ENCODE measurements around the gene ADAMTS8. TPM values are rescaled to one million over a fixed set of nuclear protein-coding genes. Genes with fewer than 3 reads are reported as not detected.
A peak's percentile ranks its signal among the peaks of the same experiment; 100 is the strongest.

Gene ADAMTS8, protein sequence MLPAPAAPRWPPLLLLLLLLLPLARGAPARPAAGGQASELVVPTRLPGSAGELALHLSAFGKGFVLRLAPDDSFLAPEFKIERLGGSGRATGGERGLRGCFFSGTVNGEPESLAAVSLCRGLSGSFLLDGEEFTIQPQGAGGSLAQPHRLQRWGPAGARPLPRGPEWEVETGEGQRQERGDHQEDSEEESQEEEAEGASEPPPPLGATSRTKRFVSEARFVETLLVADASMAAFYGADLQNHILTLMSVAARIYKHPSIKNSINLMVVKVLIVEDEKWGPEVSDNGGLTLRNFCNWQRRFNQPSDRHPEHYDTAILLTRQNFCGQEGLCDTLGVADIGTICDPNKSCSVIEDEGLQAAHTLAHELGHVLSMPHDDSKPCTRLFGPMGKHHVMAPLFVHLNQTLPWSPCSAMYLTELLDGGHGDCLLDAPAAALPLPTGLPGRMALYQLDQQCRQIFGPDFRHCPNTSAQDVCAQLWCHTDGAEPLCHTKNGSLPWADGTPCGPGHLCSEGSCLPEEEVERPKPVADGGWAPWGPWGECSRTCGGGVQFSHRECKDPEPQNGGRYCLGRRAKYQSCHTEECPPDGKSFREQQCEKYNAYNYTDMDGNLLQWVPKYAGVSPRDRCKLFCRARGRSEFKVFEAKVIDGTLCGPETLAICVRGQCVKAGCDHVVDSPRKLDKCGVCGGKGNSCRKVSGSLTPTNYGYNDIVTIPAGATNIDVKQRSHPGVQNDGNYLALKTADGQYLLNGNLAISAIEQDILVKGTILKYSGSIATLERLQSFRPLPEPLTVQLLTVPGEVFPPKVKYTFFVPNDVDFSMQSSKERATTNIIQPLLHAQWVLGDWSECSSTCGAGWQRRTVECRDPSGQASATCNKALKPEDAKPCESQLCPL
- total RNA-seq (2014; rRNA removed; shearing (Covaris generic)), result not detected in 2 replicates

- DNase-seq (ENCODE audit: low spot score), result no peak
These were observed at the start of gene ADAMTS8 for GRCh38 chr11:130428316-130429119. TSS of gene ADAMTS8 (minus strand) at chr11:130428609. CDS start at chr11:130428286, 323 bp downstream.

- no peak for DNase-seq (ENCODE audit: low spot score)
These were observed 49.3 kb upstream of the ADAMTS8 start for GRCh38 chr11:130477586-130478203.

DNA sequence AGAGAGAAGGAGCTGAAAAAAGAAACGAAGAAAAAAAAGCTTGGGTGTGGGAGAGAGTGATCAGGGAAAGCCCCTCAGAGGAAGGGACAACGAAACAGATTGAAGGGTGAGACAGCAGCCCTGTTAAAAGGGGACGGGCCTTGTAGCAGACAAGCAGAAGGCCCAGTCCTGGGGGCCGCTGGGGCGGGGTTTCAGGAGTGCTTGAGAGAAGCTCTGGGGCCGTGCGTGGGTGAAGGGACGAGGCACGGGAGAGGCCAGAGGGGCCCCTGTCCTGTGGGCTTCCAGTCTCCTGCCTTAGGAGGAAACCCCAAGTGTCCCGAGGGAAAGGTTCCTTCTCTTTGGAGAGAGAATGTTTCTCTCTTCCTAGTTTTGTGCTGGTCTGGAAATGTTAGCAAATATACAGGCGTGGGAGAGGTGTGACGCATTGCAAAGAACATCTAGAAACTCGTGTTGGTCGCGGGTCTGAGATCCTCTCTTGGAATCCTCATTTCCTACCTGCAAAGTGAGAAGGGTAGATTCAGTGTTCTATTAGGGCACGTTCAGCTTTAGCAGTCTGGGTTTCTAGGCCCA, 48.6 kb upstream of the ADAMTS8 start:
- no peak for DNase-seq (ENCODE audit: low spot score)

- DNase-seq (ENCODE audit: low spot score), result no peak
These were observed 48.0 kb upstream of the ADAMTS8 start for GRCh38 chr11:130476200-130476921.

DNA sequence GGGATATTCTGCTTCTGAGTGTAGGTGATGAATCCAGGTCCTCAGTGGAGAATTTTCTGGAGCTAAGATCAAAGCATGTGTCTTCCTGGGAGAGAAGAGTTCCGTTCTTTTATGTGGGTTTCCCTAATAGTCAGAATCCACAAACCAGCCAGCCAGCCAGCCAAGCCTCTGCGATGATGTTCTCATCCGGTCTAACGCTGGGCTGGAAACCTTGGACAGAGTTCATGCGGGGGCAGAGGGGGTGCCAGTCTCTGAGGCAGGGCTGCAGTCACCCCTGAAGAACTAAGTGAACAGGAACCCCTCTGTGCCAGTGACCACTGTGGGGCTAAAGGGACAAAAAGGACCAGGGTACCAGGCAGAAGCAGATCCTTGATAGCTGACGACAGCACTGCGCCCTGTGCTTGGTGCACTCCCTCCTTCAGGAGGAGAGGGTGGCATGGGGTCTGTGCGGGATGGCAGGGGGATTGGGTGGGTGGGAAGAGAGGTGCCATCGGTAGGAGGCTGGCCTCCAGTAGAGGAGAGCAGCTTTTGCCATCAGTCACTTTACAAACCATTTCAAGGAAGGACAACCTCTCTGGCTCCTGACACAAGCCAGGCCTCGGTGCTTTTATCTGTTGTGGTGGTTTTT, 47.1 kb upstream of the ADAMTS8 start:
- no peak for DNase-seq (ENCODE audit: low spot score)

GRCh38 chr11:130474637-130475400, 46.4 kb upstream of the ADAMTS8 start:
- no peak for DNase-seq (ENCODE audit: low spot score)

DNA sequence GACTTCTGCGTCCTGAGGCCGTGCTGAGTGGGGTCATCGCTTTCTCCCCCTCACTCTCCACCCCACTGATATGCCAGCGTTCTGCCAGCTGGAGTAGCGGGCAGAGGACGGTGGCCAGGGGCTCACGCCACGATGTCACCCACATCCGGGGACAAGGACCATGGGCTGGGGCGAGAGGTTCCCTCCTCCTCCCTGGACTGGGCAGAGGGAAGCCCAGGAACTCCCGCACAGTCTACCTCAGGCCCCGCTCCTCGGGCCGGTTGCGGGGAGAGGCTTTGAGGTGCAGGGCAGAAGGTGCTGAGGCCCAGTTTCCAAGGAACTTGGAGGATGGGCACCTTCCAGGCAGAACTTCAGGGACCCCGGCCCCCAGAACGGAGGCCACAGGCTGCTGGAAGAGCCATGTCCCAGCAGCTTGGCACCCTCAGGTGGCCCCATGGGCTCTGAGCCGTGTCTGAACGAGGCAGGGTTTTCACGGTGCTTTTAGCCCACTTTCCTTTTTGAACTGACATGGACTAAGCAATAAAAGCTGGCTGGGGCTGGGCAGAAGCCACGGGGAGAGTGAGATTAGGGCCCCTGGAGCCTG, 45.5 kb upstream of the ADAMTS8 start:
- DNase-seq (ENCODE audit: low spot score), result no peak

DNA sequence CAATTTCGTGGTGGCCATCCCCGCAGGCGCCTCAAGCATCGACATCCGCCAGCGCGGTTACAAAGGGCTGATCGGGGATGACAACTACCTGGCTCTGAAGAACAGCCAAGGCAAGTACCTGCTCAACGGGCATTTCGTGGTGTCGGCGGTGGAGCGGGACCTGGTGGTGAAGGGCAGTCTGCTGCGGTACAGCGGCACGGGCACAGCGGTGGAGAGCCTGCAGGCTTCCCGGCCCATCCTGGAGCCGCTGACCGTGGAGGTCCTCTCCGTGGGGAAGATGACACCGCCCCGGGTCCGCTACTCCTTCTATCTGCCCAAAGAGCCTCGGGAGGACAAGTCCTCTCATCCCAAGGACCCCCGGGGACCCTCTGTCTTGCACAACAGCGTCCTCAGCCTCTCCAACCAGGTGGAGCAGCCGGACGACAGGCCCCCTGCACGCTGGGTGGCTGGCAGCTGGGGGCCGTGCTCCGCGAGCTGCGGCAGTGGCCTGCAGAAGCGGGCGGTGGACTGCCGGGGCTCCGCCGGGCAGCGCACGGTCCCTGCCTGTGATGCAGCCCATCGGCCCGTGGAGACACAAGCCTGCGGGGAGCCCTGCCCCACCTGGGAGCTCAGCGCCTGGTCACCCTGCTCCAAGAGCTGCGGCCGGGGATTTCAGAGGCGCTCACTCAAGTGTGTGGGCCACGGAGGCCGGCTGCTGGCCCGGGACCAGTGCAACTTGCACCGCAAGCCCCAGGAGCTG, 44.8 kb upstream of the ADAMTS8 start:
- no peak for DNase-seq (ENCODE audit: low spot score)

GRCh38 chr11:130472434-130472961, 44.1 kb upstream of the ADAMTS8 start:
- DNase-seq (ENCODE audit: low spot score), result no peak

DNA sequence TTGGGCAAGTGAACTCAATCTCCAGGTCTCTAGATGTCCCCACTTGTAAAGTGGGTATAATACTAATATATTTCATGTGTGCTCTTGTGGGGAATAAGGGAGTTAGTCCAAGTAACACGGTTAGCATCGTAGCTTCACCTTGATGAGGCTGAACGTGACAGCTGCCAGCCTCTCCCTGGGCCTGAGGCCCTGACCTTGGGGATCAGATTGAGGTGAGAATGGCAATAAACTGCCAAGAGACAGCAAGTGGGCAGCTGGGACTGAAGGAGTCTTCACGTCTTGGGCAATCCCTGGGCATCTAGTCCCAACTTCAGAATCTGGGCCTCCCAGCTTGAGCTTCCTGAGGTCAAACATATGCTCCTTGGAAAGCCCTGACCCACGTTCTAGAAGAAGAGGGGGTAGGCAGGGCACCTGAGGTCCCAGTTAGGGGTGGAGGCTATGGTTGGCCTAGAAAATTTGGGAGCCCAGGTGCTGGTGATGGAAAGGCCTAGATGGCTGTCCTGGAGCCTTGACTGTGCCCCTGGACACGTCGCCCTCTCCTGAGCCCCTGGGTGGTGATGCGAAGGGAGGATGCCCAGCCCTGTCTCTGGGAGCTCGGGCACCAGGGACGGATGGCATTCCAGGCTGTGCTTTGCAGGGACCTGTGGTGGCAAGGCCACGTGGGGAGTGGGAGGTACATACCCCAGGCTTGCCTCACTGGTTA, 43.5 kb upstream of the ADAMTS8 start:
- DNase-seq (ENCODE audit: low spot score), result no peak

GRCh38 chr11:130470832-130471706, 42.7 kb upstream of the ADAMTS8 start:
- no peak for DNase-seq (ENCODE audit: low spot score)

GRCh38 chr11:130469181-130469580, 40.8 kb upstream of the ADAMTS8 start:
- no peak for DNase-seq (ENCODE audit: low spot score)

DNA sequence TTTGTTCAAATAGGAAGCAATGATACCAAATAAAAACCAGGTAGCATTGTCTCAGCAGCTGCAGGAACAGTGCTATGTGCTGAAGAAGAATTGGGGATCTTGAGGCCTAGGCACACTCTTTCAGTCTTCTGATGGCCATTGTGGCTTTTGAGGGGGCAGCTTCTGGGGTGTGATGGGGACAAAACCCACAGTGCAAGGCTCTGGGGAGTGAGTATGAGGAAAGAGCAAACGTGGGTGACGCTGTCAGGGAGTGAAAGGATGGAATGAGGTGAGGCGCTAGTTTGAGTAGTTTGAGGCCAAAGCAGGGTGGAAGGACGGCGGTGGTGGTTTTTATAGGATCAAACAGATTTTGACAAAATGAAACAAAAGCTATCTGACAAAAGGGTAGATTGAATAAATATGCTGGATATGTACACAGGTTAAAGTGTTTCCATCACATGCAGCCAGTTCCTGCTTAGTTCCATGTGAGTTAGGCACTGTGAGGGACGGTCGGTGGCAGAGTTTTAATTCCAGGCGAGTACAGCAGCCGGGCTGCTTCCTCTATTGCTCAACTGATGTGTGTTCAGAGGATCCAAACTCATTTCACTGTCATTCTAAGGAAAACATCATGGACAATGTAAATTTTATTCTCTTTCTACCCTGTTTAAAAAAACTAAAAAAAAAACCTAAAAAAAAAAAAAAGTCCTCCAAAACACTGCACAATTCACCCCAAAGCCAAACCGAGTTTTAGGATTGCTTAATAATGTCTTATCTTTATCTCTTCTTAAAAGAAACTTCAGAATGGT, 38.9 kb upstream of the ADAMTS8 start:
- DNase-seq (ENCODE audit: low spot score), result no peak

DNA sequence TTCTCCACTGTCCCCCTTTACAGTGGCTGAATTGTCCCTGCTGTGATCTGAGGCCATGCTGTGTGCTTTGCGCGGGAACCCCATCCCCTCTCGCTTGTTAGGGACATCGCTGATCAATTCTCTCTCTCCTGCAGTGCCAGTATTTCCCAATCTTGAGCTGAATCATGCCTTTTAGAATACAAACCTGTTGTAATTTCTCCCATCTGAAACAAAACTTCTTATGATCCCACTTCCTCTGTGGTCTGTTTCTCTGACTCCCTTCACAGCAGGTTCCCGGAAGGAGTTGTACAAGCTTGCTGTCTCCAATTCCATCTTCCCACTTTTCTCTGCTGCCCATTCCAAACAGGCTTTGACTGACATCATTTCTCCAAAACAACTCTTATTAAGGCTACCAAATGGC, 36.9 kb upstream of the ADAMTS8 start:
- DNase-seq (ENCODE audit: low spot score), result peak; percentile 10

DNA sequence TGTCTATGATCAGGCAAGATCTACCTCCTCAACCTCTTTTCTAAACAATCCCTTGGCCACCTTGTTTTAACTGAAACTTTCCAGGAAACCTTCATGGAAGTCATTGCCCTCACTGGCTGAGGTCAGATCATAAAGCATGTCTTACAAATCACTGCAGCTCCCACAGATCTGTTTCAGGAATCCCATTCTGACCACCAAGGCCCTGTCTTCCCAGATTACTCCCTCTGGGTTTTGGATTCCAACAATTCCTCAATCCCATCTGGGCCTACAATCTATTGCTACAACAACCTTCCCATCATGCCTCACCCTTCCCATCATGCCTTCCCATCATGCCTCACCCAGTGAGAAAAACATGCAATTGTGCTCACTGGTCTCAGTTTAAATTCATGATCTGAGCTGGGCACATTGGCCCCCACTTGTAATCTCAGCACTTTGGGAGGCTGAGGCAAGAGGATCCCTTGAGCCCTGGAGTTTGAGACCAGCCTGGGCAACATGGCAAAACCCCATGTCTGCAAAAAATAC, 35.9 kb upstream of the ADAMTS8 start:
- no peak for DNase-seq (ENCODE audit: low spot score)

Measured in A172 (cell line).